ENCODE data around the gene TYMP.

The TYMP gene

GRCh38 chr22:50505276-50505775, 24.5 kb downstream of the TYMP start:
- DNase-seq (ENCODE audit: low spot score), result no peak

GRCh38 chr22:50504369-50505211, 25.2 kb downstream of the TYMP start:
- no peak for DNase-seq (ENCODE audit: low spot score)

- no peak for DNase-seq (ENCODE audit: low spot score)
Observed at GRCh38 chr22:50503475-50504145, 26.2 kb downstream of the TYMP start.

- DNase-seq (ENCODE audit: low spot score), result no peak
Observed at GRCh38 chr22:50502628-50503474, 27.0 kb downstream of the TYMP start.

- DNase-seq (ENCODE audit: low spot score), result no peak
Observed at GRCh38 chr22:50502096-50502495, 27.7 kb downstream of the TYMP start.

- no peak for DNase-seq (ENCODE audit: low spot score)
Observed at GRCh38 chr22:50500452-50500851, 29.4 kb downstream of the TYMP start.

- DNase-seq (ENCODE audit: low spot score), result peak; percentile 75
Observed at GRCh38 chr22:50498322-50498890, 31.4 kb downstream of the TYMP start.

GRCh38 chr22:50497093-50497492, 32.7 kb downstream of the TYMP start:
- DNase-seq (ENCODE audit: low spot score), result no peak

- DNase-seq (ENCODE audit: low spot score), result no peak
Observed at GRCh38 chr22:50490531-50491308, 39.1 kb downstream of the TYMP start.

- DNase-seq (ENCODE audit: low spot score), result no peak
Observed at GRCh38 chr22:50489363-50490243, 40.2 kb downstream of the TYMP start.

GRCh38 chr22:50488886-50489285, 40.9 kb downstream of the TYMP start:
- no peak for DNase-seq (ENCODE audit: low spot score)

GRCh38 chr22:50488006-50488677, 41.7 kb downstream of the TYMP start:
- no peak for DNase-seq (ENCODE audit: low spot score)

GRCh38 chr22:50487290-50488005, 42.4 kb downstream of the TYMP start:
- DNase-seq (ENCODE audit: low spot score), result no peak

- DNase-seq (ENCODE audit: low spot score), result no peak
Observed at GRCh38 chr22:50486561-50487289, 43.1 kb downstream of the TYMP start, which contains the start of gene MIOX. TSS of gene MIOX (plus strand) at chr22:50486859. CDS start at chr22:50486898, 39 bp downstream.

GRCh38 chr22:50485221-50486131, 44.3 kb downstream of the TYMP start:
- no peak for DNase-seq (ENCODE audit: low spot score)

GRCh38 chr22:50483977-50484853, 45.6 kb downstream of the TYMP start:
- DNase-seq (ENCODE audit: low spot score), result peak; percentile 60

Data from NAMALWA (cell line).